K562 (cell line): Measurements from ENCODE around the gene DDX55. TPM values are rescaled to one million over a fixed set of nuclear protein-coding genes. Genes with fewer than 3 reads are reported as not detected.
A peak's percentile ranks its signal among the peaks of the same experiment; 100 is the strongest.

Experiments used
- CBFA2T3 ChIP-seq: fragments of 450-650 bp; IDR thresholded peaks from 2 replicates; pipeline ENCODE4 v1.6.1; 2017
- CBX2 ChIP-seq: fragments of 200-600 bp; sonication (generic); IDR thresholded peaks from one replicate; pipeline ENCODE4 v1.6.1; 2012; ENCODE audit warnings: mild to moderate bottlenecking, low read length, inconsistent platforms; ENCODE audit not compliant: insufficient read depth, poor library complexity, severe bottlenecking
- EHMT2 ChIP-seq: fragments of 450-650 bp; IDR thresholded peaks from 2 replicates; pipeline ENCODE4 v1.6.1; 2018; ENCODE audit warnings: antibody characterized with exemption
- ELK3 ChIP-seq: fragments of 450-650 bp; formaldehyde crosslinking; IDR thresholded peaks from 2 replicates; pipeline ENCODE4 v1.4.0; 2020; ENCODE audit warnings: mild to moderate bottlenecking
- GABPB2 ChIP-seq: fragments of 250-450 bp; sonication (Bioruptor Pico); conservative IDR thresholded peaks from 2 replicates; pipeline ENCODE4 v1.5.1; 2021; ENCODE audit warnings: mild to moderate bottlenecking
- HEY1 ChIP-seq: fragments of 250-450 bp; sonication (Bioruptor Pico); IDR thresholded peaks from 2 replicates; pipeline ENCODE4 v1.5.0; 2020; ENCODE audit warnings: mild to moderate bottlenecking, moderate library complexity, borderline replicate concordance
- HNRNPL ChIP-seq: fragments of 200-400 bp; formaldehyde crosslinking; IDR thresholded peaks from 2 replicates; pipeline ENCODE4 v1.6.1; 2017; ENCODE audit warnings: low read depth, mild to moderate bottlenecking, low read length
- IFI16 ChIP-seq: fragments of 250-450 bp; sonication (Bioruptor Pico); IDR thresholded peaks from 2 replicates; pipeline ENCODE4 v2.1.2; 2022; ENCODE audit warnings: mild to moderate bottlenecking, inconsistent platforms
- NFIX ChIP-seq: fragments of 250-450 bp; sonication (Bioruptor Pico); IDR thresholded peaks from 2 replicates; pipeline ENCODE4 v1.4.0; 2020; ENCODE audit warnings: low read depth, mild to moderate bottlenecking, moderate library complexity
- RCOR1 ChIP-seq, 2 experiments: IDR thresholded peaks; 2 replicates each; pipeline ENCODE4 v1.6.1; 2012; ENCODE audit warnings: low read depth in 2 of 2, low read length in 2 of 2, borderline replicate concordance in 1 of 2, improper control_type of control experiment in 1 of 2
- RNF219 ChIP-seq: fragments of 250-450 bp; sonication (Bioruptor Pico); IDR thresholded peaks from 2 replicates; pipeline ENCODE4 v1.5.0; 2022; ENCODE audit warnings: mild to moderate bottlenecking
- polyA plus RNA-seq, 8 experiments: library from polyadenylated mRNA; depleted of rRNA in 4 of 8; stranded (reverse) in 5 of 8; unstranded in 3 of 8; fragments of >200 nt; fragmentation: Nextera tagmentation in 2 of 8; fragmentation: Illumina TruSeq in 1 of 8; extraction: Ambion mirVana in 2 of 8; extraction: Trizol in 1 of 8; gene quantifications; 2 replicates each; pipeline versions ENCODE4 v1.2.1 to v1.2.3, GENCODE V29; 2011 to 2014; ENCODE audit warnings: inconsistent platforms in 1 of 8, missing spikeins in 1 of 8
- total RNA-seq, 7 experiments: library from RNA; depleted of rRNA in 6 of 7; stranded (reverse); fragments of >200 nt in 6 of 7; fragmentation: Illumina TruSeq in 2 of 7; extraction: Trizol in 2 of 7; gene quantifications; 2 replicates each; pipeline versions ENCODE4 v1.2.1 to v1.2.3, GENCODE V29; 2011 to 2021; ENCODE audit warnings: low replicate concordance in 1 of 7

DDX55 gene
- total and polyA plus RNA-seq, 9 of the 15 experiments (the other 6 are each of a cell fraction or from before 2014, with no cell fraction given): 10.6 to 71.0 (median 60.9) TPM

GRCh38 chr12:123591702-123592481, 10.0 kb upstream of the DDX55 start (continued):
- TF ChIP-seq HEY1 (CRISPR knock-in tag) (no peak), GABPB2 (no peak), ELK3 (CRISPR knock-in tag) (no peak), RNF219 (CRISPR knock-in tag) (no peak), CBFA2T3 (peak; percentile 47; the same call in 1 of the 2 replicates), IFI16 (CRISPR knock-in tag) (no peak), CBX2 (no peak), EHMT2 (no peak), HNRNPL (no peak), RCOR1 (IDR thresholded peaks at IDR 0.05; ENCODE audit: borderline replicate concordance in 1 of 2, low read depth in 2 of 2, low read length in 2 of 2) (peak in 1 of 2 experiments; percentile 63; a peak in 1 of 4 replicates), NFIX (no peak)
